Hematopoietic multipotent progenitor cell treated with erythropoietin and hydrocortisone succinate and interleukin-3 and kit ligand, for 17 days (in vitro differentiated cells): ENCODE data around the gene ARHGAP9.
A peak's percentile ranks its signal among the peaks of the same experiment; 100 is the strongest.

Experiments
- DNase-seq: peaks from one replicate; pipeline ENCODE4 v3.0.0-alpha.2; 2015; ENCODE audit warnings: low spot score

The ARHGAP9 gene

GRCh38 chr12:57491393-57492280 is 12.0 kb upstream of the ARHGAP9 start:
- DNase-seq = no peak

- no peak for DNase-seq
Measured at GRCh38 chr12:57490126-57490525, 10.5 kb upstream of the ARHGAP9 start.

- DNase-seq = no peak
Measured at GRCh38 chr12:57489157-57489641, 9.5 kb upstream of the ARHGAP9 start.

- DNase-seq = peak; percentile 51
Measured at GRCh38 chr12:57488402-57489156, 8.9 kb upstream of the ARHGAP9 start.

- DNase-seq = peak; percentile 96
Measured at GRCh38 chr12:57487597-57488401, 8.1 kb upstream of the ARHGAP9 start, which contains the start of gene MARS1. MARS1 (plus strand) TSS chr12:57488068; CDS start chr12:57488091, 23 bp downstream.

- DNase-seq = no peak
Measured at GRCh38 chr12:57487055-57487596, 7.5 kb upstream of the ARHGAP9 start.

GRCh38 chr12:57485695-57486094 is 6.0 kb upstream of the ARHGAP9 start:
- DNase-seq = no peak

GRCh38 chr12:57483466-57483865 is 3.8 kb upstream of the ARHGAP9 start:
- no peak for DNase-seq

- no peak for DNase-seq
Measured at GRCh38 chr12:57481671-57482070, 2.0 kb upstream of the ARHGAP9 start.

GRCh38 chr12:57479043-57479375 is 657 bp downstream of the ARHGAP9 start:
- no peak for DNase-seq

- DNase-seq = no peak
Measured at GRCh38 chr12:57477710-57478681, 1.7 kb downstream of the ARHGAP9 start.

- DNase-seq = no peak
Measured at GRCh38 chr12:57476993-57477709, 2.5 kb downstream of the ARHGAP9 start.

GRCh38 chr12:57476162-57476992 is 3.3 kb downstream of the ARHGAP9 start:
- no peak for DNase-seq

- no peak for DNase-seq
Measured at GRCh38 chr12:57475271-57476161, 4.2 kb downstream of the ARHGAP9 start.

GRCh38 chr12:57474862-57475261 is 4.8 kb downstream of the ARHGAP9 start:
- no peak for DNase-seq

GRCh38 chr12:57474430-57474829 is 5.2 kb downstream of the ARHGAP9 start:
- DNase-seq = no peak

- DNase-seq = no peak
Measured at GRCh38 chr12:57473886-57474285, 5.8 kb downstream of the ARHGAP9 start.

GRCh38 chr12:57473392-57473791 is 6.3 kb downstream of the ARHGAP9 start:
- DNase-seq = no peak
